Caco-2 (cell line): ENCODE measurements around the gene SLC25A33. TPM values are rescaled to one million over a fixed set of nuclear protein-coding genes. Genes with fewer than 3 reads are reported as not detected.
"Not testable (repeated sequence)": the region's sequence is repeated elsewhere in the genome, so short reads cannot be mapped to it uniquely, and the experiment has no call there.

ENCODE experiments used
- BruUV-seq: library from RNA; stranded (reverse); fragments of 400-500 nt; replicated peaks from 2 replicates; lab custom pipeline; 2021; lab: Mats Ljungman, UMichigan
- CTCF ChIA-PET: fragments of 300-600 bp; sonication (Branson Sonifier 250); formaldehyde crosslinking; loops from one replicate; lab custom pipeline; 2022; ENCODE audit warnings: antibody characterized with exemption; lab: Charles Lee
- POLR2A ChIA-PET: fragments of 300-600 bp; sonication (Branson Sonifier 250); formaldehyde crosslinking; loops from one replicate; lab custom pipeline; 2022; ENCODE audit warnings: antibody characterized with exemption; lab: Charles Lee
- DNase-seq, 2 experiments: peaks; one replicate each; pipeline versions ENCODE4 v3.0.0 to v3.0.0-alpha.2; 2020 to 2022
- H3K27me3 ChIP-seq: replicated peaks from 2 replicates; pipeline ENCODE4 v1.6.0; 2011; ENCODE audit warnings: low read length; ENCODE audit not compliant: control insufficient read depth, insufficient read depth
- H3K36me3 ChIP-seq: 2 replicates; pipeline ENCODE4 v1.5.1; 2011; ENCODE audit warnings: low read length; ENCODE audit not compliant: control insufficient read depth, insufficient read depth
- H3K4me1 ChIP-seq: fragments of 250-450 bp; sonication (Bioruptor Pico); 2 replicates; pipeline ENCODE4 v1.5.1; 2020; ENCODE audit warnings: mild to moderate bottlenecking
- H3K4me3 ChIP-seq: 2 replicates; pipeline ENCODE4 v1.5.1; 2011; ENCODE audit warnings: low read depth, mild to moderate bottlenecking, control low read depth, low read length
- H3K9me3 ChIP-seq: fragments of 250-450 bp; sonication (Bioruptor Pico); 2 replicates; pipeline ENCODE4 v1.5.1; 2020; ENCODE audit warnings: mild to moderate bottlenecking, moderate library complexity
- H3K27ac Mint-ChIP-seq: one replicate; pipeline ENCODE4 v1.8.0; 2022; ENCODE audit warnings: mixed read lengths; ENCODE audit not compliant: unreplicated experiment
- H3K27me3 Mint-ChIP-seq: one replicate; pipeline ENCODE4 v1.8.0; 2022; ENCODE audit warnings: mixed read lengths; ENCODE audit not compliant: insufficient read depth, unreplicated experiment
- H3K36me3 Mint-ChIP-seq: one replicate; pipeline ENCODE4 v1.8.0; 2022; ENCODE audit warnings: mild to moderate bottlenecking, mixed read lengths; ENCODE audit not compliant: insufficient read depth, unreplicated experiment
- H3K4me1 Mint-ChIP-seq: one replicate; pipeline ENCODE4 v1.8.0; 2022; ENCODE audit warnings: low read depth, mixed read lengths; ENCODE audit not compliant: unreplicated experiment
- H3K4me3 Mint-ChIP-seq: one replicate; pipeline ENCODE4 v1.8.0; 2022; ENCODE audit warnings: mild to moderate bottlenecking, moderate library complexity, mixed read lengths; ENCODE audit not compliant: unreplicated experiment
- H3K9me3 Mint-ChIP-seq: one replicate; pipeline ENCODE4 v1.8.0; 2022; ENCODE audit warnings: mixed read lengths; ENCODE audit not compliant: unreplicated experiment
- intact Hi-C: fragments of 100-400 bp; cut with micrococcal nuclease; formaldehyde crosslinking; loops from one replicate; pipeline ENCODE4 v1.10.0; 2022; ENCODE audit not compliant: unreplicated experiment
- total RNA-seq: library from RNA; stranded (reverse); gene quantifications from 2 replicates; pipeline ENCODE4 v1.2.3, GENCODE V29; 2022
- TF ChIP-seq, protein P1 (sequence below), 2 experiments: fragments of 200-600 bp in 1 of 2; IDR thresholded peaks; 1 replicate in 1 of 2; 2 replicates in 1 of 2; pipeline versions ENCODE4 v1.5.1 to v1.8.0; 2011 to 2022; ENCODE audit warnings: antibody characterized with exemption in 1 of 2, control low read depth in 1 of 2, inconsistent platforms in 1 of 2, low read depth in 1 of 2, low read length in 1 of 2, mild to moderate bottlenecking in 1 of 2, moderate library complexity in 1 of 2; ENCODE audit not compliant: insufficient read depth in 1 of 2, severe bottlenecking in 1 of 2, unreplicated experiment in 1 of 2

Gene SLC25A33
- total RNA-seq, 1 experiment from 2014 or later: 11.2 TPM

DNA sequence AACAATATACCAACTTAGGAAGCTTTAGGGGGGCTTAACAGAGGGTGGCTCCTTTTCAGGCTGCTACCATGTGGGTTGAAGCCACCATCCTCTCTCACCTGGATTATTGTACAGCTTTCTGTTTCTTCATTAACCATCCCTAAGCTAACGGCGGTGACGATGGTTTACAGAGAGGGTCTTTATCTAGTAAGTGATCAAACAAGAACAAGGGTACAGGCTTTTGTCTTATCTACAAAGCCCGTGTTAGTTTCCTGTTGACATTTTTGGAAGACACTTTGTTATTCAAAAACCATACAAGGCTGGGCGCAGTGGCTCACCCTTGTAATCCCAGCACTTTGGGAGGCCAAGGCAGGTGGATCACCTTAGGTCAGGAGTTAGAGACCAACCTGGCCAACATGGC is 20.4 kb downstream of the SLC25A33 start:
- Mint-ChIP-seq H3K4me3 (no peak overlapping the region), H3K9me3 (no peaks in the 10 kb centered on the region), H3K27me3 (no peaks in the 10 kb centered on the region), H3K27ac (no peak overlapping the region), H3K4me1 (peaks cover 10% of the 10 kb centered on the region), H3K36me3 (peaks cover 60% of the 10 kb centered on the region)
- TF ChIP-seq, protein P1, sequence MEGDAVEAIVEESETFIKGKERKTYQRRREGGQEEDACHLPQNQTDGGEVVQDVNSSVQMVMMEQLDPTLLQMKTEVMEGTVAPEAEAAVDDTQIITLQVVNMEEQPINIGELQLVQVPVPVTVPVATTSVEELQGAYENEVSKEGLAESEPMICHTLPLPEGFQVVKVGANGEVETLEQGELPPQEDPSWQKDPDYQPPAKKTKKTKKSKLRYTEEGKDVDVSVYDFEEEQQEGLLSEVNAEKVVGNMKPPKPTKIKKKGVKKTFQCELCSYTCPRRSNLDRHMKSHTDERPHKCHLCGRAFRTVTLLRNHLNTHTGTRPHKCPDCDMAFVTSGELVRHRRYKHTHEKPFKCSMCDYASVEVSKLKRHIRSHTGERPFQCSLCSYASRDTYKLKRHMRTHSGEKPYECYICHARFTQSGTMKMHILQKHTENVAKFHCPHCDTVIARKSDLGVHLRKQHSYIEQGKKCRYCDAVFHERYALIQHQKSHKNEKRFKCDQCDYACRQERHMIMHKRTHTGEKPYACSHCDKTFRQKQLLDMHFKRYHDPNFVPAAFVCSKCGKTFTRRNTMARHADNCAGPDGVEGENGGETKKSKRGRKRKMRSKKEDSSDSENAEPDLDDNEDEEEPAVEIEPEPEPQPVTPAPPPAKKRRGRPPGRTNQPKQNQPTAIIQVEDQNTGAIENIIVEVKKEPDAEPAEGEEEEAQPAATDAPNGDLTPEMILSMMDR (IDR thresholded peaks at IDR 0.05; ENCODE audit: insufficient read depth in 1 of 2, low read depth in 1 of 2, low read length in 1 of 2, severe bottlenecking in 1 of 2, unreplicated experiment in 1 of 2): no peak
- POLR2A ChIA-PET: no interaction called here
- H3K9me3 ChIP-seq: no peaks in the 10 kb centered on the region
- intact Hi-C loops: no loop called here
- H3K36me3 ChIP-seq: peaks cover 3% of the 10 kb centered on the region; the same call in 1 of the 2 replicates
- H3K27me3 ChIP-seq: no peaks in the 10 kb centered on the region
- CTCF ChIA-PET: no interaction called here
- no peak for DNase-seq
- no peaks in the 10 kb centered on the region for H3K4me1 ChIP-seq
- no TSS peak for BruUV-seq
- no peak overlapping the region for H3K4me3 ChIP-seq

DNA sequence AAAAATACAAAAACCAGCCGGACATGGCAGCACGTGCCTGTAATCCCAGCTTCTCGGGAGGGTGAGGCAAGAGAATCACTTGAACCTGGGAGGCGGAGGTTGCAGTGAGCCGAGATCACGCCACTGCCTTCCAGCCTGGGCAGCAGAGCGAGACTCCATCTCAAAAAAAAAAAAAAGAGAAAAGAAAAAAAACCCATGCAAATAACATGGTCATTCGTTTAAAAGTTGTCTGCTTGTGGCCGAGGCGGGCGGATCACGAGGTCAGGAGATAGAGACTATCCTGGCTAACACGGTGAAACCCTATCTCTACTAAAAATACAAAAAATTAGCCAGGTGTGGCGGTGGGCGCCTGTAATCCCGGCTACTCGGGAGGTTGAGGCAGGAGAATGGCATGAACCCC is 20.8 kb downstream of the SLC25A33 start:
- H3K36me3 Mint-ChIP-seq: peaks cover 58% of the 10 kb centered on the region
- BruUV-seq, H3K9me3 Mint-ChIP-seq, H3K4me3 Mint-ChIP-seq, H3K4me1 ChIP-seq, H3K36me3 ChIP-seq, H3K27me3 Mint-ChIP-seq, H3K27me3 ChIP-seq, CTCF ChIA-PET, POLR2A ChIA-PET, intact Hi-C loops, H3K27ac Mint-ChIP-seq, H3K4me3 ChIP-seq, H3K4me1 Mint-ChIP-seq, DNase-seq, H3K9me3 ChIP-seq: not testable (repeated sequence)

DNA sequence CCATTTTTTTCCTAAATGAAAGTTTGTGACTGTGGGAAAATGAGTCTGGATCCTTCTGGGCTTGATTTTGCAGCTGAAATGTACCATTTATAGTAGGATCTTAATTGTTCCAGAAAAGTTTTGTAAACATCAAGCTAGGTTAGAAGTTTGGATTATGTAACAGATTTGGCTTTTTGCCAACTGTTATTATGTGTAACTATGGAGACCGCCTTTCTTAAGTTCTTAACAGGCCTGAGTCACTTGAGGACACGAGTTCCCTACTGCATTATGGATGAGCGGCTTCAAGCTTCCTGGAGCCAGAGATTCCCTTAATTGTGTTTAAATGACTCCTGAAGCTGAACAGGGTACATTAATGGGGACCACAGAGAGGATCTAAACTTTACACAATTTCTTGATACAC is 22.2 kb downstream of the SLC25A33 start:
- peak in 1 of 2 experiments; percentile 15 for DNase-seq
- H3K9me3 Mint-ChIP-seq: no peaks in the 10 kb centered on the region
- peaks cover 56% of the 10 kb centered on the region for H3K36me3 Mint-ChIP-seq
- no peak overlapping the region for H3K27ac Mint-ChIP-seq
- no peak overlapping the region for H3K4me3 ChIP-seq
- peaks cover 8% of the 10 kb centered on the region; the same call in 1 of the 2 replicates for H3K4me1 ChIP-seq
- BruUV-seq: no TSS peak
- no peaks in the 10 kb centered on the region for H3K27me3 ChIP-seq
- no peaks in the 10 kb centered on the region for H3K9me3 ChIP-seq
- CTCF ChIA-PET: no interaction called here
- no peaks in the 10 kb centered on the region for H3K27me3 Mint-ChIP-seq
- H3K4me1 Mint-ChIP-seq: peaks cover 10% of the 10 kb centered on the region
- no peak overlapping the region for H3K4me3 Mint-ChIP-seq
- no peaks in the 10 kb centered on the region for H3K36me3 ChIP-seq
- POLR2A ChIA-PET: no interaction called here
- TF ChIP-seq, protein P1 (IDR thresholded peaks at IDR 0.05; ENCODE audit: insufficient read depth in 1 of 2, low read depth in 1 of 2, low read length in 1 of 2, severe bottlenecking in 1 of 2, unreplicated experiment in 1 of 2): no peak
- intact Hi-C loops: no loop called here

DNA sequence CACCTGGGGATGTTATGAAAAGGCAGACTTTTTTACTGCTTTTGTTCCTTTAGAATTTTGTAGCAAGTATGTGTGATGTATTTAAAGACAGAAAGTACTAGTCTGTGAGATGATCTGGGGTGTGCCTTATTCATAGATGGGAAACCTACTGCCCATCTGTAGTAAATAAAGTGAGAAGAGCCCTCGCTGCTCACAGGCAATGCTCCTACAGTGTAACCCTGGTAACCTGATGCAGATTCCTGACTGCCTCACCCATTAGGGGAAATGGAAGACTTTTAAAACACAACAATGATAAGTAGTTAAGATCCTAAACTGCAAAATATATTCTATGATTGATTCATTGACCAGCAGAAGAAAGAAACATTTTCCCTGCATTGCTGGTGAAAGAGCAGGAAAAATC is 30.0 kb downstream of the SLC25A33 start:
- Mint-ChIP-seq H3K27me3 (no peaks in the 10 kb centered on the region), H3K4me3 (no peak overlapping the region), H3K9me3 (no peaks in the 10 kb centered on the region), H3K36me3 (peaks cover 57% of the 10 kb centered on the region), H3K4me1 (no peaks in the 10 kb centered on the region), H3K27ac (no peak overlapping the region)
- no peak for DNase-seq
- H3K4me1 ChIP-seq: peaks cover 8% of the 10 kb centered on the region; the same call in 1 of the 2 replicates
- no TSS peak for BruUV-seq
- H3K4me3 ChIP-seq: no peak overlapping the region
- TF ChIP-seq, protein P1 (IDR thresholded peaks at IDR 0.05; ENCODE audit: insufficient read depth in 1 of 2, low read depth in 1 of 2, low read length in 1 of 2, severe bottlenecking in 1 of 2, unreplicated experiment in 1 of 2): no peak
- H3K27me3 ChIP-seq: no peaks in the 10 kb centered on the region
- intact Hi-C loops: no loop called here
- CTCF ChIA-PET: no interaction called here
- no peaks in the 10 kb centered on the region; the same call in 1 of the 2 replicates for H3K36me3 ChIP-seq
- H3K9me3 ChIP-seq: no peaks in the 10 kb centered on the region
- POLR2A ChIA-PET: no interaction called here

DNA sequence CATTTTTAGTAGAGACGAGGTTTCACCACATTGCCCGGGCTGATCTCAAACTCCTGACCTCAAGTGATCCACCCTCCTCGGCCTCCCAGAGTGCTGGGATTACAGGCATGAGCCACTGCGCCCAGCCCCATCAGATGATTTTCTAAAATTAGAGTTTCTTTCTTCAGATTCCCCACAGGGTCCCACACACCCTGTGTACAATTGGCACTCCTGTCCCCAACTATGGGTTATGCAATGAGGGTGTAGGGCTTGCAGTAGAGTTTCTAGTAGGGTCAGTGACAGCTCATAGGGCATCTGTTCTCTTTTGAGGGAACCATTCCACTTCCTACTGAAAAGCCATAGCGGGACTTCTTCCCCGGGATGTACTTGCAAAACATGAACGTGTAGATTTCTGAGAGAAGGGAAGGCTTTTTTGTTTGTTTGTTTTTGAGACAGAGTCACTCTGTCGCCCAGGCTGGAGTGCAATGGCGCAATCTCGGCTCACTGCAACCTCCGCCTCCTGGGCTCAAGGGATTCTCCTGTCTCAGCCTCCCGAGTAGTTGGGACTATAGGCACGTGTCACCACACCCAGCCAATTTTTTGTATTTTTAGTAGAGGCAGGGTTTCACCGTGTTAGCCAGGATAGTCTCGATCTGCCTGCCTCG is 31.7 kb downstream of the SLC25A33 start:
- not testable (repeated sequence) for H3K36me3 ChIP-seq, H3K4me3 Mint-ChIP-seq

More for the DNA sequence above, 31.7 kb downstream of the SLC25A33 start:
- H3K4me1 Mint-ChIP-seq, H3K27me3 ChIP-seq, H3K9me3 Mint-ChIP-seq, H3K9me3 ChIP-seq, H3K27ac Mint-ChIP-seq, POLR2A ChIA-PET, DNase-seq, CTCF ChIA-PET, BruUV-seq, H3K4me3 ChIP-seq, H3K27me3 Mint-ChIP-seq, H3K4me1 ChIP-seq: not testable (repeated sequence)
- intact Hi-C loops: loop anchor here (10.0 kb wide), 1 partner anchor 286 kb away; no protein-coding TSS in a partner anchor
- peaks cover 52% of the 10 kb centered on the region for H3K36me3 Mint-ChIP-seq
